GM12878 (cell line): ENCODE measurements around the gene APLP2.

ENCODE experiments used
- BACH1 ChIP-seq: fragments of 450-650 bp; IDR thresholded peaks from 2 replicates; pipeline ENCODE4 v1.6.1; 2017; ENCODE audit warnings: mild to moderate bottlenecking, borderline replicate concordance
- CEBPB ChIP-seq, 2 experiments: fragments of 150-350 bp in 1 of 2; IDR thresholded peaks; 2 replicates each; pipeline ENCODE4 v1.6.1; 2012 to 2014; ENCODE audit warnings: low read depth in 2 of 2, low read length in 2 of 2, borderline replicate concordance in 1 of 2, inconsistent platforms in 1 of 2
- CTCF ChIP-seq, 3 experiments: IDR thresholded peaks in 2 of 3; conservative IDR thresholded peaks in 1 of 3; 2 replicates each; pipeline ENCODE4 v1.5.1; 2011; ENCODE audit warnings: low read depth in 3 of 3, low read length in 3 of 3, mild to moderate bottlenecking in 3 of 3, control low read depth in 2 of 3, moderate library complexity in 2 of 3, inconsistent platforms in 1 of 3, mixed read lengths in 1 of 3; ENCODE audit not compliant: control insufficient read depth in 2 of 3, insufficient read depth in 1 of 3; ENCODE audit errors: extremely low read depth in 1 of 3
- MAX ChIP-seq: IDR thresholded peaks from 2 replicates; pipeline ENCODE4 v1.6.1; 2012; ENCODE audit warnings: low read depth, low read length, improper control_type of control experiment
- MYC ChIP-seq: IDR thresholded peaks from 2 replicates; pipeline ENCODE4 v1.6.1; 2011; ENCODE audit warnings: mild to moderate bottlenecking, low read length, moderate library complexity, inconsistent platforms; ENCODE audit not compliant: insufficient read depth, insufficient replicate concordance, insufficient read length, severe bottlenecking
- POLR2A ChIP-seq: IDR thresholded peaks from 2 replicates; pipeline ENCODE4 v1.6.1; 2011; ENCODE audit warnings: low read depth, mild to moderate bottlenecking, low read length
- POLR2AphosphoS5 ChIP-seq: IDR thresholded peaks from 2 replicates; pipeline ENCODE4 v1.6.1; 2011; ENCODE audit warnings: mild to moderate bottlenecking, low read length, inconsistent platforms
- RAD21 ChIP-seq: IDR thresholded peaks from 2 replicates; pipeline ENCODE4 v1.6.1; 2011; ENCODE audit warnings: mild to moderate bottlenecking, low read depth, low read length, moderate library complexity; ENCODE audit not compliant: insufficient read depth
- SIX5 ChIP-seq: IDR thresholded peaks from 2 replicates; pipeline ENCODE4 v1.6.1; 2011; ENCODE audit warnings: mild to moderate bottlenecking, low read depth, low read length, moderate library complexity; ENCODE audit not compliant: severe bottlenecking
- ZSCAN29 ChIP-seq: fragments of 450-650 bp; IDR thresholded peaks from 2 replicates; pipeline ENCODE4 v1.6.1; 2017; ENCODE audit warnings: mild to moderate bottlenecking, moderate library complexity

GRCh38 chr11:130161441-130162145 is 91.9 kb downstream of the APLP2 start:
- no peak for TF ChIP-seq SIX5
- TF ChIP-seq CTCF (IDR thresholded peaks at IDR 0.05 in 2 of 3, conservative IDR thresholded peaks at IDR 0.05 in 1 of 3; ENCODE audit: control insufficient read depth in 2 of 3, extremely low read depth in 1 of 3, insufficient read depth in 1 of 3, low read depth in 3 of 3, low read length in 3 of 3), result no peak
- TF ChIP-seq POLR2A, result no peak
- no peak for TF ChIP-seq BACH1
- no peak for TF ChIP-seq CEBPB (IDR thresholded peaks at IDR 0.05; ENCODE audit: borderline replicate concordance in 1 of 2, low read depth in 2 of 2, low read length in 2 of 2)
- TF ChIP-seq RAD21, result no peak
- no peak for TF ChIP-seq POLR2AphosphoS5
- TF ChIP-seq MAX, result no peak
- TF ChIP-seq MYC, result no peak
- no peak for TF ChIP-seq ZSCAN29
